GM12878 (cell line): ENCODE measurements around the gene CCL4. TPM values are rescaled to one million over a fixed set of nuclear protein-coding genes. Genes with fewer than 3 reads are reported as not detected.

ENCODE experiments used
- ATAC-seq: fragments of 200-7000 bp; cut with Tn5 transposase; 3 replicates; pipeline ENCODE4 v1.9.1; 2020; ENCODE audit warnings: mild to moderate bottlenecking, moderate library complexity
- BruUV-seq: library from RNA; stranded (reverse); fragments of 400-500 nt; replicated peaks from 2 replicates; lab custom pipeline; 2021; lab: Mats Ljungman, UMichigan
- CTCF ChIA-PET: fragments of 300-600 bp; sonication (Branson Sonifier 250); formaldehyde crosslinking; extraction: SDS; loops from one replicate; lab custom pipeline; 2021; ENCODE audit warnings: inconsistent platforms; lab: Yijun Ruan, JAX
- POLR2A ChIA-PET: fragments of 350-600 bp; formaldehyde crosslinking; extraction: SDS; loops from one replicate; lab custom pipeline; 2021; ENCODE audit warnings: inconsistent platforms; lab: Charles Lee
- RAD21 ChIA-PET: fragments of 300-600 bp; sonication (Branson Sonifier 250); formaldehyde crosslinking; loops from one replicate; lab custom pipeline; 2023; ENCODE audit warnings: antibody characterized with exemption; ENCODE audit not compliant: unreplicated experiment; lab: Charles Lee
- SMC1A ChIA-PET: fragments of 300-600 bp; sonication (Branson Sonifier 250); formaldehyde crosslinking; loops from one replicate; lab custom pipeline; 2023; ENCODE audit not compliant: unreplicated experiment, uncharacterized antibody; lab: Charles Lee
- DNase-seq: peaks from one replicate; pipeline ENCODE4 v3.0.0-alpha.2; 2011; ENCODE audit warnings: low read depth, low spot score
- FAIRE-seq: peaks from 3 replicates; lab custom pipeline; 2011; peaks lifted over from hg19 to GRCh38; lab: Jason Lieb, UNC
- H2AFZ ChIP-seq: 2 replicates; pipeline ENCODE4 v1.6.0; 2011; ENCODE audit warnings: low read depth, low read length, control low read depth; ENCODE audit not compliant: control insufficient read depth
- H3K27ac ChIP-seq: 2 replicates; pipeline ENCODE4 v1.5.1; 2011; ENCODE audit warnings: control low read depth; ENCODE audit not compliant: control insufficient read depth, insufficient read depth
- H3K27me3 ChIP-seq, 2 experiments: replicated peaks in 1 of 2; 2 replicates each; pipeline versions ENCODE4 v1.6.0 to v1.6.1; 2011; ENCODE audit warnings: low read length in 1 of 2; ENCODE audit not compliant: control insufficient read depth in 2 of 2, insufficient read depth in 2 of 2
- H3K36me3 ChIP-seq, 2 experiments: 2 replicates each; pipeline ENCODE4 v1.5.1; 2011; ENCODE audit warnings: low read length in 1 of 2; ENCODE audit not compliant: control insufficient read depth in 2 of 2, insufficient read depth in 2 of 2
- H3K4me1 ChIP-seq: 2 replicates; pipeline ENCODE4 v1.6.1; 2011; ENCODE audit warnings: mild to moderate bottlenecking, low read length, moderate library complexity, mixed read lengths; ENCODE audit not compliant: control insufficient read depth, insufficient read depth
- H3K4me2 ChIP-seq: 2 replicates; pipeline ENCODE4 v1.6.0; 2011; ENCODE audit warnings: control low read depth; ENCODE audit not compliant: control insufficient read depth, insufficient read depth
- H3K4me3 ChIP-seq: fragments of 200-600 bp; sonication (generic); 2 replicates; pipeline ENCODE4 v1.5.1; 2016
- H3K79me2 ChIP-seq: 2 replicates; pipeline ENCODE4 v1.6.0; 2011; ENCODE audit warnings: low read length; ENCODE audit not compliant: control insufficient read depth, insufficient read depth
- H3K9ac ChIP-seq: 2 replicates; pipeline ENCODE4 v1.8.0; 2011; ENCODE audit warnings: low read length, control low read depth, mixed read lengths; ENCODE audit not compliant: control insufficient read depth, insufficient read depth
- H3K9me3 ChIP-seq: replicated peaks from 3 replicates; pipeline ENCODE4 v1.5.1; 2011; ENCODE audit warnings: mild to moderate bottlenecking, low read length; ENCODE audit not compliant: control insufficient read depth, insufficient read depth
- H4K20me1 ChIP-seq: 2 replicates; pipeline ENCODE4 v1.6.0; 2011; ENCODE audit not compliant: control insufficient read depth, insufficient read depth
- CHD4 ChIP-seq: fragments of 200-600 bp; sonication (generic); IDR thresholded peaks from 2 replicates; pipeline ENCODE4 v1.6.1; 2016; ENCODE audit warnings: mild to moderate bottlenecking
- ESRRA ChIP-seq: IDR thresholded peaks from 2 replicates; pipeline ENCODE4 v1.6.1; 2012; ENCODE audit warnings: mild to moderate bottlenecking, low read length, improper control_type of control experiment
- EZH2 ChIP-seq: IDR thresholded peaks from 2 replicates; pipeline ENCODE4 v1.6.1; 2012; ENCODE audit warnings: low read depth, mild to moderate bottlenecking, control low read depth, inconsistent platforms, low read length, borderline replicate concordance; ENCODE audit not compliant: control insufficient read depth
- FOXK2 ChIP-seq: fragments of 450-650 bp; IDR thresholded peaks from 2 replicates; pipeline ENCODE4 v1.6.1; 2017; ENCODE audit warnings: mild to moderate bottlenecking, moderate library complexity
- FOXM1 ChIP-seq: IDR thresholded peaks from 2 replicates; pipeline ENCODE4 v1.6.1; 2012; ENCODE audit warnings: low read depth, mild to moderate bottlenecking, inconsistent platforms, low read length, moderate library complexity
- GATAD2B ChIP-seq: fragments of 450-650 bp; conservative IDR thresholded peaks from 2 replicates; pipeline ENCODE4 v1.6.1; 2017; ENCODE audit warnings: low read depth, mild to moderate bottlenecking, moderate library complexity
- HDAC6 ChIP-seq: fragments of 200-600 bp; sonication (generic); IDR thresholded peaks from one replicate; pipeline ENCODE4 v1.8.0; 2017; ENCODE audit warnings: antibody characterized with exemption; ENCODE audit not compliant: unreplicated experiment
- IKZF1 ChIP-seq: fragments of 450-650 bp; conservative IDR thresholded peaks from 2 replicates; pipeline ENCODE4 v1.6.1; 2017; ENCODE audit warnings: antibody characterized with exemption, mild to moderate bottlenecking
- KLF5 ChIP-seq: fragments of 450-650 bp; IDR thresholded peaks from 2 replicates; pipeline ENCODE4 v1.6.1; 2014; ENCODE audit warnings: mild to moderate bottlenecking; ENCODE audit not compliant: partially characterized antibody
- MTA2 ChIP-seq: fragments of 450-650 bp; IDR thresholded peaks from 2 replicates; pipeline ENCODE4 v1.6.1; 2016; ENCODE audit warnings: low read depth, mild to moderate bottlenecking, moderate library complexity
- NR2C1 ChIP-seq: fragments of 450-650 bp; IDR thresholded peaks from 2 replicates; pipeline ENCODE4 v1.6.1; 2017; ENCODE audit warnings: antibody characterized with exemption, mild to moderate bottlenecking, moderate library complexity
- RBBP5 ChIP-seq: fragments of 200-600 bp; sonication (generic); conservative IDR thresholded peaks from 2 replicates; pipeline ENCODE4 v1.6.1; 2016
- SRF ChIP-seq, 2 experiments: IDR thresholded peaks; 2 replicates each; pipeline ENCODE4 v1.6.1; 2011; ENCODE audit warnings: low read depth in 2 of 2, low read length in 2 of 2, mild to moderate bottlenecking in 1 of 2, moderate library complexity in 1 of 2
- ZNF274 ChIP-seq: IDR thresholded peaks from one replicate; pipeline ENCODE4 v1.8.0; 2011; ENCODE audit not compliant: insufficient read length, insufficient read depth
- ZNF384 ChIP-seq: IDR thresholded peaks from 2 replicates; pipeline ENCODE4 v1.6.1; 2012; ENCODE audit warnings: low read depth, mild to moderate bottlenecking, low read length, improper control_type of control experiment, borderline replicate concordance
- ZNF687 ChIP-seq: fragments of 450-650 bp; IDR thresholded peaks from 2 replicates; pipeline ENCODE4 v1.6.1; 2017; ENCODE audit warnings: mild to moderate bottlenecking, moderate library complexity
- WGBS: methylation state at CpG from one replicate; pipeline ENCODE4 v1.1.6; 2016; ENCODE audit warnings: low lambda C conversion rate; ENCODE audit not compliant: insufficient replicate concordance, insufficient coverage; ENCODE audit errors: missing lambda C conversion rate; 5-methylcytosine and 5-hydroxymethylcytosine counted together
- in situ Hi-C: fragments of 300-500 bp; cut with MboI; formaldehyde crosslinking; loops from 9 replicates; pipeline ENCODE4 v1.14.3; 2018; ENCODE audit warnings: mixed read lengths
- intact Hi-C: fragments of 100-400 bp; cut with micrococcal nuclease; formaldehyde crosslinking; loops from one replicate; pipeline ENCODE4 v1.14.2; 2022; ENCODE audit not compliant: unreplicated experiment
- polyA plus RNA-seq, 11 experiments: library from polyadenylated mRNA; depleted of rRNA in 4 of 11; unstranded in 6 of 11; stranded (reverse) in 5 of 11; fragments of >200 nt; fragmentation: Nextera tagmentation in 4 of 11; fragmentation: Illumina TruSeq in 1 of 11; extraction: Ambion mirVana in 4 of 11; extraction: Trizol in 1 of 11; gene quantifications; 1 replicate in 1 of 11; 2 replicates in 10 of 11; pipeline versions ENCODE4 v1.2.1 to v1.2.3, GENCODE V29; 2011 to 2016; ENCODE audit warnings: inconsistent platforms in 2 of 11, missing spikeins in 2 of 11, low read depth in 1 of 11
- total RNA-seq, 4 experiments: library from RNA; depleted of rRNA in 3 of 4; stranded (reverse); fragments of >200 nt in 3 of 4; fragmentation: Illumina TruSeq in 1 of 4; extraction: Trizol in 1 of 4; gene quantifications; 2 replicates each; pipeline versions ENCODE4 v1.2.1 to v1.2.3, GENCODE V29; 2013 to 2021
- TF ChIP-seq, protein P1 (sequence below): fragments of 450-650 bp; IDR thresholded peaks from 2 replicates; pipeline ENCODE4 v1.6.1; 2016; ENCODE audit warnings: mild to moderate bottlenecking, moderate library complexity, borderline replicate concordance

Gene CCL4
- total and polyA plus RNA-seq, 10 of the 15 experiments (the other 5 are each of a cell fraction or from before 2014, with no cell fraction given) = 18.7 to 741 (median 79.4) TPM

GRCh38 chr17:36092230-36092629 lies 11.4 kb upstream of the CCL4 start:
- no TSS peak for BruUV-seq
- Histone ChIP-seq H3K27me3 (no peaks in the 10 kb centered on the region), H3K9ac (no peak overlapping the region), H3K4me2 (peak overlapping the region; percentile 9; the same call in 1 of the 2 replicates), H2AFZ (no peak overlapping the region), H3K27ac (peak overlapping the region; percentile 87), H3K4me1 (peaks cover 50% of the 10 kb centered on the region), H3K4me3 (no peak overlapping the region), H3K9me3 (no peaks in the 10 kb centered on the region), H3K79me2 (peaks cover 2% of the 10 kb centered on the region; the same call in 1 of the 2 replicates), H3K36me3 (no peaks in the 10 kb centered on the region), H4K20me1 (no peaks in the 10 kb centered on the region)
- ChIA-PET RAD21 (interaction anchor here (0.6 to 7.9 kb wide), 6 partner anchors 11 to 100 kb away, joined by 3 to 83 read pairs (median 12); partner anchors contain the start of gene CCL4), CTCF (interaction anchor here (0.6 to 4.8 kb wide), 5 partner anchors 20 to 210 kb away, joined by 3 to 61 read pairs (median 15); no protein-coding TSS in a partner anchor), POLR2A (interaction anchor here (0.6 kb wide), 1 partner anchor 210 kb away, joined by 5 read pairs; no protein-coding TSS in a partner anchor), SMC1A (interaction anchor here (0.8 to 4.7 kb wide), 10 partner anchors 10 to 119 kb away, joined by 3 to 66 read pairs (median 4); partner anchors contain the start of gene CCL4)
- ATAC-seq (peak; percentile 4), FAIRE-seq (no peak), DNase-seq (peak; percentile 47)
- 48% methylated on average over 4 of the region's 4 CpGs for WGBS
- intact Hi-C loops = loop anchor here (5.0 kb wide), 1 partner anchor 40 kb away; no protein-coding TSS in a partner anchor
- in situ Hi-C loops = no loop called here
- TF ChIP-seq FOXK2 (no peak), EZH2 (no peak), NR2C1 (no peak), GATAD2B (no peak), IKZF1 (no peak), FOXM1 (peak; percentile 46; the same call in 1 of the 2 replicates), MTA2 (no peak), CHD4 (no peak), ZNF384 (no peak), RBBP5 (no peak), ESRRA (no peak), HDAC6 (no peak), KLF5 (no peak), SRF (IDR thresholded peaks at IDR 0.05; ENCODE audit: low read depth in 2 of 2, low read length in 2 of 2) (no peak), ZNF274 (no peak), ZNF687 (no peak)
- TF ChIP-seq, protein P1, sequence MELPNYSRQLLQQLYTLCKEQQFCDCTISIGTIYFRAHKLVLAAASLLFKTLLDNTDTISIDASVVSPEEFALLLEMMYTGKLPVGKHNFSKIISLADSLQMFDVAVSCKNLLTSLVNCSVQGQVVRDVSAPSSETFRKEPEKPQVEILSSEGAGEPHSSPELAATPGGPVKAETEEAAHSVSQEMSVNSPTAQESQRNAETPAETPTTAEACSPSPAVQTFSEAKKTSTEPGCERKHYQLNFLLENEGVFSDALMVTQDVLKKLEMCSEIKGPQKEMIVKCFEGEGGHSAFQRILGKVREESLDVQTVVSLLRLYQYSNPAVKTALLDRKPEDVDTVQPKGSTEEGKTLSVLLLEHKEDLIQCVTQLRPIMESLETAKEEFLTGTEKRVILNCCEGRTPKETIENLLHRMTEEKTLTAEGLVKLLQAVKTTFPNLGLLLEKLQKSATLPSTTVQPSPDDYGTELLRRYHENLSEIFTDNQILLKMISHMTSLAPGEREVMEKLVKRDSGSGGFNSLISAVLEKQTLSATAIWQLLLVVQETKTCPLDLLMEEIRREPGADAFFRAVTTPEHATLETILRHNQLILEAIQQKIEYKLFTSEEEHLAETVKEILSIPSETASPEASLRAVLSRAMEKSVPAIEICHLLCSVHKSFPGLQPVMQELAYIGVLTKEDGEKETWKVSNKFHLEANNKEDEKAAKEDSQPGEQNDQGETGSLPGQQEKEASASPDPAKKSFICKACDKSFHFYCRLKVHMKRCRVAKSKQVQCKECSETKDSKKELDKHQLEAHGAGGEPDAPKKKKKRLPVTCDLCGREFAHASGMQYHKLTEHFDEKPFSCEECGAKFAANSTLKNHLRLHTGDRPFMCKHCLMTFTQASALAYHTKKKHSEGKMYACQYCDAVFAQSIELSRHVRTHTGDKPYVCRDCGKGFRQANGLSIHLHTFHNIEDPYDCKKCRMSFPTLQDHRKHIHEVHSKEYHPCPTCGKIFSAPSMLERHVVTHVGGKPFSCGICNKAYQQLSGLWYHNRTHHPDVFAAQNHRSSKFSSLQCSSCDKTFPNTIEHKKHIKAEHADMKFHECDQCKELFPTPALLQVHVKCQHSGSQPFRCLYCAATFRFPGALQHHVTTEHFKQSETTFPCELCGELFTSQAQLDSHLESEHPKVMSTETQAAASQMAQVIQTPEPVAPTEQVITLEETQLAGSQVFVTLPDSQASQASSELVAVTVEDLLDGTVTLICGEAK = no peak
